LNCaP clone FGC (cell line): ENCODE results near the gene B4GALT6.

Source experiments
- DNase-seq: peaks from one replicate; pipeline ENCODE4 v3.0.0-alpha.2; 2011; ENCODE audit warnings: low read depth
- H3K4me3 ChIP-seq: 2 replicates; pipeline ENCODE4 v1.5.1; 2011; ENCODE audit warnings: mild to moderate bottlenecking, low read depth, low read length, control low read depth
- TF ChIP-seq, protein P1 (sequence below): IDR thresholded peaks from 2 replicates; pipeline ENCODE4 v1.5.1; 2012; ENCODE audit warnings: mild to moderate bottlenecking; ENCODE audit not compliant: control insufficient read depth, insufficient read depth; ENCODE audit errors: extremely low read depth

Gene B4GALT6

DNA sequence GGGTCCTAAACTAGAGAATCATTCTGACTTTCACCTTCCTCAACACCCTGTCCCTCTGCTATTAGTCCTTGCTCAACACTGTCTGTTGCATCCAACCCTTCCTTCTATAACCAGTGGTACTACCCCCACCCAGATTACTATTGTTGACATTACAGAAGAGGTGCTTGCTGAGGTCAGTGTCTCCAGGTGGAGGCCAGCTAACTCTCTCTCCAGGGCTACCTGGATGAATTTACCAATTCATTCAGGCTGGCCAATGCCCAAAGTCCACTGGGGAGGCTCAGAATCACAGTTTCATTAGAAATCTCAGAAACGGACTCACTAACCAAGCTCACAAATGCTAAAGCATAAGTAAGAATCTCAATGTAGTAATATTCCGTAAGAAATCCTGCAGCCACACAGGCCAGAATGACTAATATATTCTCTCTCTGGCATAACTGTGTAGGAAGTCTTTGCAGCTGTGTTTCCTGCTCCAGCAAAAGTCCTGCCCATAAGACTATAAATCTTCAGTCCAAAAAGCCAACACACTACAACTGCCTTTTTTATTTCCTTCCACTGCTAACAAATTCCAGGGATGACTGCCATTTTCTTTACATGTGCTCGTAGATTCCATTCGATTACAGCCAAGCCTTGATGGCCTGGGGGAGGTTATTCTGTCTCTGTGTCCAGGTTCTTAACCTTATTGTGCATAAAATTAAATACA lies 102.7 kb downstream of the B4GALT6 start:
- H3K4me3 ChIP-seq = no peak overlapping the region
- TF ChIP-seq, protein P1, sequence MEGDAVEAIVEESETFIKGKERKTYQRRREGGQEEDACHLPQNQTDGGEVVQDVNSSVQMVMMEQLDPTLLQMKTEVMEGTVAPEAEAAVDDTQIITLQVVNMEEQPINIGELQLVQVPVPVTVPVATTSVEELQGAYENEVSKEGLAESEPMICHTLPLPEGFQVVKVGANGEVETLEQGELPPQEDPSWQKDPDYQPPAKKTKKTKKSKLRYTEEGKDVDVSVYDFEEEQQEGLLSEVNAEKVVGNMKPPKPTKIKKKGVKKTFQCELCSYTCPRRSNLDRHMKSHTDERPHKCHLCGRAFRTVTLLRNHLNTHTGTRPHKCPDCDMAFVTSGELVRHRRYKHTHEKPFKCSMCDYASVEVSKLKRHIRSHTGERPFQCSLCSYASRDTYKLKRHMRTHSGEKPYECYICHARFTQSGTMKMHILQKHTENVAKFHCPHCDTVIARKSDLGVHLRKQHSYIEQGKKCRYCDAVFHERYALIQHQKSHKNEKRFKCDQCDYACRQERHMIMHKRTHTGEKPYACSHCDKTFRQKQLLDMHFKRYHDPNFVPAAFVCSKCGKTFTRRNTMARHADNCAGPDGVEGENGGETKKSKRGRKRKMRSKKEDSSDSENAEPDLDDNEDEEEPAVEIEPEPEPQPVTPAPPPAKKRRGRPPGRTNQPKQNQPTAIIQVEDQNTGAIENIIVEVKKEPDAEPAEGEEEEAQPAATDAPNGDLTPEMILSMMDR = no peak
- no peak for DNase-seq

DNA sequence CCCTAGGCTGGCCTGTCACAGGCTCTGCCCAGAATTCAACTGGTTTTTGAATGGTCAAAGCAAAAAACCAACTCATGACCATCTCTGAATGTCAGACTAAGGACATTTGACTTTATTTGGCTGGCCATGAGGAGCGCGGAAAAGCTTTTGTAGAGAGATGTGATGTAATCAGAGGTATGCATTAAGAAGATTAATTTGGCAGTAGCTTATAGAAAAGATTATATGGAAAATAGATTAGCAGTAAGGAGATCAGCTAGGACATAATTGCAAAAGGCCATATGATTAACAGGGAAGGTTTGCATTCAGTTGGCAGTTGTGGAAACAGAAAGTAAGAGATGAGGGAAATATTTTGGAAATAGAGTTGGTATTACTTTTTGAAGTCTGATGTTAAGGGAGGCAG lies 105.0 kb downstream of the B4GALT6 start:
- no peak for DNase-seq
- no peak overlapping the region for H3K4me3 ChIP-seq
- TF ChIP-seq, protein P1 = no peak

DNA sequence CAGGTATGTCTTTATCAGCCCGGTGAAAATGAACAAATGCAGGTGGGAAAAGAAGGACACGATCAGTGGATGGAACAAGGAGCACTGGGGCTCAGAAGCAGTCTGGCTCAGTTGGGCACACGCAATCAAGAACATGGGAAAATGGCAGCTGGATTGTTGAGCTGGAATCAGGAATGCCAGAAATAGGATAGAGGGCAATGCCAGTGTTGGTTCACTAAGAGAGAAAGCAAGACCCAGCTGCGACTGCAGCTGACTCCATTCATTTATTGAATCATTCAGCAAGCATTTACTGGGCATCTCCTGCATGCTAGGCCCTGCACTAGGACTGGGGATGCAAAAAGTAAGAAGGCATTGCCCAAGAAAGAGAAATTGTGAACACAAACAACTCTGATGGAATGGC lies 106.3 kb downstream of the B4GALT6 start:
- TF ChIP-seq, protein P1 = no peak
- H3K4me3 ChIP-seq = no peak overlapping the region
- DNase-seq = no peak

DNA sequence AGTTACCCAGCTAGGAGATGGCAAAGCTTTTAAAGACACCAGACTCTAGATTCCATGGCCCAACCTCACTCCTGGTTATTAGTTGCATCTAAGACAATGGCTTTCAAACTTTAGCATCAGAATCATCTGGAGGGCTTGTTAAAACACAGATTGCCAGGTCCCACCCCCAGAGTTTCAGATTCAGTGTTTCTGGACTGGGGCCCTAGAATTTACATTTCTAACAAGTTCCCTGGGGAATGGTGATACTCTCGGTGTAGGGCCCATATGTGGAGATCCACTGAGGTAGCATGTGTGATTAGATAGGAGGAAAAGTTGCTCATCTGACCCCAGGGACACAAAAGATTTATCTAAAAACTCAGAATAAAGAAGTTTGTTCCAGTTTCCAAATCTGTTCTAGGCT lies 107.2 kb downstream of the B4GALT6 start:
- DNase-seq = no peak
- TF ChIP-seq, protein P1 = no peak
- H3K4me3 ChIP-seq = no peak overlapping the region

DNA sequence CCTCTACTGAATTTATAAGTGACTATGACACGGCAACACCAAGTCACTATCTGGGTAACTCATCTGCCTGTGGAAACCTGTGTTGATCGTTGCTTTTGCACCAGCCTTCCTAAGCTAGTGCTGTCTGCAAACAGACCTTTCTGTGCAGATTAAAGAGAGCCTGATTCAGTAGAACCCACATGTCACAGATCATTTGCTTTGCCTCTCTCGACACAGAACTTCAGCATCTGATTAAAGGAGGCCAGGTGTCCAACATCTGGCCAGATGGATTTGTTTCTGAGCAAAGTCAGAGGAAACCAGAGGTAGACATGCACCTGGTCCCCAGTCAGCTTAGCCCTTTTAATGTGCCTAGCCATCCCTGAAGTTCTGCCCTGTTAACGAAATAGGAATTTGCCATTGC lies 107.7 kb downstream of the B4GALT6 start:
- TF ChIP-seq, protein P1 = no peak
- H3K4me3 ChIP-seq = no peak overlapping the region
- DNase-seq = no peak

DNA sequence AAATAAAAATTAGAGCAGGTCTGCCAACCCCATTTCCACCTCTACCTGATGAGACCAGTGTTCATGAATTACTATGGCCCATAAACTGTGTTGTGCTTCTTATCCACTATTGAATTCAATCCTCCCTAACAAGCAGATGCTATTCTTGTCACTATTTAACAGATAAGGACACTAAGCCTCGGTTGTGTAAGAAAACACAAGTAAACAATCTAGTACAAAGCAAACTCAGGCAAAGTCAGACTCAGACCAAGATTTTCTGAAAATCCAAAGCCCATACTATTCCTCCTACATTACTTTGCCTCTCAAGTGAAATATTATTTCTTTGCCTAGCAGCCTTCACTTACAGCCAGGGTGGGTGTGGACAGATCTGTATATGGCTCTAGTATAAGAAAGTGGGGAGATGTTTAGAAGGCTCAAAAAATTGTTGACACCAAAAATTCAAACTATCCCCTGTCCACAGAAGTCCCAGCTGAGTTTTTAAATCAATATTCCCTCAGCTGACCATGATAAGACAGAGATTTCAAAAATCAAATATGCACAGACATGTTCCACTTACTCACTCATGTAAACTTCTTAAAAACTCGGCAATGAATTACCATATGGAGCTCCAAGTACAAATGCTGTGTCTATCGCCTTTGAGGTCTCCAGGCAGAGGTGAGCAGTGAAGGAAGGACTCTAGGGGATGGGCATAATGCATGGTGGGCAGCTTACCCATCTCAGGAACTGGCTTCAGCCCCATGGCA lies 108.7 kb downstream of the B4GALT6 start:
- no peak overlapping the region for H3K4me3 ChIP-seq
- DNase-seq = peak; percentile 42
- TF ChIP-seq, protein P1 = no peak

DNA sequence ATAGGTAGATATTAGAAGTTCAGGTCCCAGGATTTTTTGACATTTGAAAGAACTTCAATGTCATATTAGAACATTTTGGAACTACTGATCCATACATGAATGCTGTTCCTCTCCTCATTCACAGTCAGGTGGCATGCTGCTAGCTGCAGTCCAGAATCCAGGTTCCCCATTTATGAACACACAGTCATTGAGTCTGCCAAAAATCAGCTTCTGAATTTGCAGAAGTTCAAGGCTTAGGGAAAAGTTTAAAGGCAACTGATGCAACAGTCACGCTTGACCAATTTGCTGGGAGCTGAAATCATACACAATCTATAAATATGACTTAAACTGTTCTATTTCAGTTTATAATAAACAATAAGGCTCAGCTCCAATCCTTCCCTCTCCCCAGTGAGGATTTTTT lies 110.0 kb downstream of the B4GALT6 start:
- TF ChIP-seq, protein P1 = no peak
- DNase-seq = no peak
- H3K4me3 ChIP-seq = no peak overlapping the region
